Breast epithelium (tissue), 4 donors: ENCODE measurements around the gene CRB2. TPM values are rescaled to one million over a fixed set of nuclear protein-coding genes. Genes with fewer than 3 reads are reported as not detected.
"Not testable (repeated sequence)": the region's sequence is repeated elsewhere in the genome, so short reads cannot be mapped to it uniquely, and the experiment has no call there.

Experiments used
- DNase-seq, 2 donors: peaks; one replicate each; pipeline ENCODE4 v3.0.0-alpha.2; 2019; ENCODE audit warnings: low spot score in 2 of 2
- H3K27ac ChIP-seq, 2 donors: fragments of 200-600 bp; sonication (generic) in 1 of 2; one replicate each; pipeline ENCODE4 v1.5.1; 2016 to 2019; ENCODE audit warnings: mild to moderate bottlenecking in 1 of 2
- H3K27me3 ChIP-seq, 2 donors: fragments of 200-600 bp; sonication (generic) in 1 of 2; one replicate each; pipeline versions ENCODE4 v1.5.1 to v1.6.0; 2017 to 2019; ENCODE audit warnings: control low read depth in 1 of 2, mild to moderate bottlenecking in 1 of 2
- H3K36me3 ChIP-seq: fragments of 200-600 bp; one replicate; pipeline ENCODE4 v1.5.1; 2019
- H3K4me1 ChIP-seq, 2 donors: fragments of 200-600 bp; sonication (generic); one replicate each; pipeline ENCODE4 v1.5.1; 2016 to 2019; ENCODE audit warnings: control low read depth in 1 of 2
- H3K4me3 ChIP-seq, 3 donors: fragments of 200-600 bp; sonication (generic); 1 replicate in 2 of 3; 2 replicates in 1 of 3; pipeline ENCODE4 v1.5.1; 2016 to 2019; ENCODE audit warnings: mild to moderate bottlenecking in 3 of 3, moderate library complexity in 2 of 3
- H3K9me3 ChIP-seq, 2 donors: fragments of 200-600 bp; sonication (generic) in 1 of 2; one replicate each; pipeline ENCODE4 v1.5.1; 2016 to 2019; ENCODE audit warnings: control low read depth in 1 of 2
- POLR2A ChIP-seq: fragments of 450-650 bp; IDR thresholded peaks from one replicate; pipeline ENCODE4 v1.6.1; 2016; ENCODE audit warnings: antibody characterized with exemption, mild to moderate bottlenecking, moderate library complexity
- POLR2AphosphoS5 ChIP-seq, 3 donors: sonication (generic); formaldehyde crosslinking; IDR thresholded peaks; one replicate each; pipeline ENCODE4 v1.6.1; 2017; ENCODE audit warnings: antibody characterized with exemption in 3 of 3
- intact Hi-C: fragments of 100-400 bp; cut with DNase I; formaldehyde crosslinking; loops from one replicate; pipeline ENCODE4 v1.15.1; 2023; ENCODE audit warnings: low total_unique reads
- total RNA-seq, 3 donors: library from RNA; depleted of rRNA; stranded (reverse); fragments of >200 nt; gene quantifications; one replicate each; pipeline ENCODE4 v1.1.0, GENCODE V29; 2016
- TF ChIP-seq, protein P1 (sequence below), 3 donors: fragments of 450-650 bp; IDR thresholded peaks; one replicate each; pipeline ENCODE4 v1.5.1; 2016 to 2017; ENCODE audit warnings: antibody characterized with exemption in 3 of 3, mild to moderate bottlenecking in 3 of 3, moderate library complexity in 3 of 3

Gene CRB2
- total RNA-seq, 3 donors from 2014 or later: under 0.01 to 2.3 TPM; not detected in 1

DNA sequence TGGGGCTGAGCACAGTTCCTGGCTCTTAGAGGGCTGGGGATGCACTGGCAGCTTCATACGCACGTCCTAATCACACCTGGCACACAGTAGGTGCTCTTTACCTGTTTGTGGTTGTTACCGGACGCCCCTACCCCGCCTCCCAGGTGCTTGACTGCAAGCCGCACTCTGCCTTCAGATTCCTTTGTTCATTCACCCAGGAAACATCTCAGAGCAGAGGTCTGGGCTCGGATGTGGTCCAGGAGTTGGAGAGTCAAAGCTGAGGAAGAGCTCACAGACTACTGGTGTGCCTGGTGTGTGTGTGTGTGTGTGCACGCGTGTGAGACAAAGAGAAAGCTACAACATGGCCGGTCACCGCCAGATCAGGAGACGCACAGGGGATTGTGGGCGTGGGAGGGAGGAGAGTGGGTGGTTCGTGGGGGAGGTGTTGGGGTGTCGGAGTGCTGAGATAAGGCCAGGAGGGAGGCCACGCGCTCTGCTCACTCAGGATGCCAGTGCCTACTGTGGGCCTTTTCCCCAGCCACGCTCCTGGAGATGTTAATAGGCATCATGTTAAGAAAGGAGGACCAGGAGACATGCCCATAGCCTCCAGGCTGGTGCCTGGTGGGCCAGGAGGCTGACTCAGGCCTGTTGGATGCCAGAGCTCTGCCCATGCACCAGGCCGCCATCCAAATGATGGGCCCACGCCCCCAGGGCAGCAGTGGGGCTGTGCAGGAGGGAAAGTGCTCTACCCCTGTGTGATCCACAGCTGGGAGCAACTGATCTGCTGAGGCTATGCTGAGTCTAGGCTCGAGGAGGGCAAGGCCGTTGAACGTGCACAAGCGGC is 39.9 kb downstream of the CRB2 start:
- TF ChIP-seq, protein P1, sequence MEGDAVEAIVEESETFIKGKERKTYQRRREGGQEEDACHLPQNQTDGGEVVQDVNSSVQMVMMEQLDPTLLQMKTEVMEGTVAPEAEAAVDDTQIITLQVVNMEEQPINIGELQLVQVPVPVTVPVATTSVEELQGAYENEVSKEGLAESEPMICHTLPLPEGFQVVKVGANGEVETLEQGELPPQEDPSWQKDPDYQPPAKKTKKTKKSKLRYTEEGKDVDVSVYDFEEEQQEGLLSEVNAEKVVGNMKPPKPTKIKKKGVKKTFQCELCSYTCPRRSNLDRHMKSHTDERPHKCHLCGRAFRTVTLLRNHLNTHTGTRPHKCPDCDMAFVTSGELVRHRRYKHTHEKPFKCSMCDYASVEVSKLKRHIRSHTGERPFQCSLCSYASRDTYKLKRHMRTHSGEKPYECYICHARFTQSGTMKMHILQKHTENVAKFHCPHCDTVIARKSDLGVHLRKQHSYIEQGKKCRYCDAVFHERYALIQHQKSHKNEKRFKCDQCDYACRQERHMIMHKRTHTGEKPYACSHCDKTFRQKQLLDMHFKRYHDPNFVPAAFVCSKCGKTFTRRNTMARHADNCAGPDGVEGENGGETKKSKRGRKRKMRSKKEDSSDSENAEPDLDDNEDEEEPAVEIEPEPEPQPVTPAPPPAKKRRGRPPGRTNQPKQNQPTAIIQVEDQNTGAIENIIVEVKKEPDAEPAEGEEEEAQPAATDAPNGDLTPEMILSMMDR (IDR thresholded peaks at IDR 0.05): no peak
- TF ChIP-seq POLR2A: no peak
- TF ChIP-seq POLR2AphosphoS5 (IDR thresholded peaks at IDR 0.05): no peak
- Histone ChIP-seq H3K27ac (no peak overlapping the region), H3K4me3 (no peak overlapping the region), H3K9me3 (no peaks in the 10 kb centered on the region), H3K36me3 (no peaks in the 10 kb centered on the region), H3K4me1 (no peaks in the 10 kb centered on the region), H3K27me3 (no peaks in the 10 kb centered on the region)
- intact Hi-C loops: no loop called here
- no peak for DNase-seq

DNA sequence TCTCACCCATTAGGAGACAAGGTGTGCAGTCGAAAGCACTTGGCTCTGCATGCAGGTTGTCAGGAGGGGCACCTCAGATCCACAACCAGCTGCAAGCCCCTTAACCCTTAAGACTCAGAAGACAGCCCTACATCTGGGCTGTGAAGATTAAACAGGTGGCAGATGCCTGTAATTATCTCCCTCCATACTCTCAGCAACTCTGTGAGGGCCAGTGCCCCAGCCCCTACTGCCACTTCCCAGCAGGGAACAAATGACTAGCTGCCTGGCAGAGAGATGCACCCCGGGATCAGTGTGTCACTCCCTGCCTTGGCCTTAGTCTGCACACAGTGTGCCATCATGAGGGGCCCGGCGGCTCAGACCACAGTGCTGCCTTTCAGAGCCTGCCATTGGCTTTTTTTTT is 42.0 kb downstream of the CRB2 start:
- Histone ChIP-seq H3K4me3 (no peak overlapping the region), H3K27me3 (no peaks in the 10 kb centered on the region), H3K36me3 (no peaks in the 10 kb centered on the region), H3K27ac (no peak overlapping the region), H3K4me1 (no peaks in the 10 kb centered on the region), H3K9me3 (no peaks in the 10 kb centered on the region)
- intact Hi-C loops: no loop called here
- no peak for TF ChIP-seq POLR2AphosphoS5 (IDR thresholded peaks at IDR 0.05)
- no peak for TF ChIP-seq POLR2A
- TF ChIP-seq, protein P1 (IDR thresholded peaks at IDR 0.05): no peak
- DNase-seq: no peak

GRCh38 chr9:123398938-123399337 is 42.9 kb downstream of the CRB2 start:
- H3K27me3 ChIP-seq, H3K4me1 ChIP-seq, H3K27ac ChIP-seq, DNase-seq, H3K36me3 ChIP-seq, H3K9me3 ChIP-seq, H3K4me3 ChIP-seq, intact Hi-C loops: not testable (repeated sequence)

GRCh38 chr9:123399803-123400378 is 43.9 kb downstream of the CRB2 start:
- Histone ChIP-seq H3K4me3 (no peak overlapping the region), H3K27ac (no peak overlapping the region), H3K4me1 (no peaks in the 10 kb centered on the region), H3K27me3 (no peaks in the 10 kb centered on the region), H3K36me3 (no peaks in the 10 kb centered on the region), H3K9me3 (no peaks in the 10 kb centered on the region)
- TF ChIP-seq POLR2AphosphoS5 (IDR thresholded peaks at IDR 0.05) (no peak), POLR2A (no peak)
- TF ChIP-seq, protein P1 (IDR thresholded peaks at IDR 0.05): no peak
- DNase-seq: no peak
- intact Hi-C loops: no loop called here

DNA sequence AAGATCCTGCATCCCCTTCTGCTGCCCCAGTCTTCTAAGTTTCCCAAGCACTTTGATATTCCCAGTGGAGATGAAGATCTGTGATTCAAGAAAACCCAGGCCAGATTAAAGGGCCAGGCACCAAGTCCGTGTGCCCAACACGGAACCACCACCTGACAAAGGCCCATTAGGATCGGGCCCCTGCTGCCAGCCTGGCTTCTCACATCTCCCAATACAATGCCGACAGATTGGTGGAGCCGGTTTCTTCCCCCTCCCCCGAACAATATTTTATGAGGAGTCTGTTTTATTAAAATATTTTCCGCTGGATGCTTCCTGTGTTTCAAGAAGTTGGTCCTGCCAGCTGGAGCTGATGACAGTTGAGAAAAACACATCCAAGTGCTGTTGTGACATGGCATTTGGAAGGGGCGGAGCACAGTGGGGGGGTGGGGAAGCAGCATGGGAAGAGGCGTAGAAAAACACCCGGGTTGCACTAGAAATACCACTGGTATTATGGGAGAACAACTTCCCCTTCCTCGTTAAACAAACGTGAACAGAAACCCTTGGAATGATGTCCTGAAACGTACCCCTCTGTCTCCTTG is 45.0 kb downstream of the CRB2 start:
- Histone ChIP-seq H3K4me3 (no peak overlapping the region), H3K4me1 (no peaks in the 10 kb centered on the region), H3K36me3 (no peaks in the 10 kb centered on the region), H3K27ac (no peak overlapping the region), H3K9me3 (no peaks in the 10 kb centered on the region), H3K27me3 (no peaks in the 10 kb centered on the region)
- no peak for DNase-seq
- intact Hi-C loops: no loop called here
- TF ChIP-seq POLR2AphosphoS5 (IDR thresholded peaks at IDR 0.05): no peak
- TF ChIP-seq POLR2A: no peak
- TF ChIP-seq, protein P1 (IDR thresholded peaks at IDR 0.05): no peak
